ENCODE measurements around the gene LTB4R. TPM values are rescaled to one million over a fixed set of nuclear protein-coding genes. Genes with fewer than 3 reads are reported as not detected.
A peak's percentile ranks its signal among the peaks of the same experiment; 100 is the strongest.

Gene LTB4R
- total and polyA plus RNA-seq, 9 of the 15 experiments (the other 6 are each of a cell fraction or from before 2014, with no cell fraction given): 0.38 to 10.5 (median 2.8) TPM

GRCh38 chr14:24339284-24340151 lies 28.2 kb downstream of the LTB4R start, which contains the start of gene RIPK3:
RIPK3 (minus strand) TSS chr14:24339991; CDS start chr14:24339826, 165 bp downstream.
- H3K27ac ChIP-seq (ENCODE audit: extremely low read depth, low read depth, low read length): no peak within 1 kb of the TSS

More at GRCh38 chr14:24339284-24340151, 28.2 kb downstream of the LTB4R start, which contains the start of gene RIPK3:
- TF ChIP-seq KLF13 (tag; IDR thresholded peaks at IDR 0.05; ENCODE audit: borderline replicate concordance, low read depth) (no peak), ZBTB33 (CRISPR knock-in tag; IDR thresholded peaks at IDR 0.05) (0 out of 2 replicates have a peak, but pooled peaks have one; percentile 15)
- Histone ChIP-seq H3K4me3 (no peak within 1 kb of the TSS), H4K20me1 (replicated peaks; ENCODE audit: control insufficient read depth, insufficient read depth, low read length) (no peaks in the 10 kb centered on the region), H3K9me1 (ENCODE audit: control insufficient read depth, insufficient read depth, low read length) (no peaks in the 10 kb centered on the region), H2AFZ (ENCODE audit: low read depth, low read length) (peak within 1 kb of the TSS; percentile 40; the same call in 1 of the 2 replicates), H3K9ac (ENCODE audit: insufficient read depth in 1 of 2, low read depth in 2 of 2, low read length in 2 of 2) (peak within 1 kb of the TSS in 1 of 2 experiments; percentile 5; a peak in 1 of 4 replicates), H3K27me3 (ENCODE audit: control insufficient read depth in 2 of 2, insufficient read depth in 2 of 2, low read length in 2 of 2) (peaks cover 0 to 9% of the 10 kb centered on the region in 2 experiments; a peak in 1 of 5 replicates), H3K4me1 (replicated peaks in 1 of 2; ENCODE audit: control insufficient read depth in 2 of 2, insufficient read depth in 2 of 2, low read length in 2 of 2) (peaks cover 5 to 18% of the 10 kb centered on the region in 2 experiments; a peak in 3 of 5 replicates), H3K36me3 (ENCODE audit: control insufficient read depth, insufficient read depth, low read length) (no peaks in the 10 kb centered on the region), H3K9me3 (replicated peaks; ENCODE audit: control insufficient read depth, insufficient read depth, low read depth, low read length) (no peaks in the 10 kb centered on the region), H3K79me2 (ENCODE audit: control insufficient read depth, insufficient read depth, low read length) (no peaks in the 10 kb centered on the region), H3K4me2 (ENCODE audit: insufficient read depth, low read length) (no peak within 1 kb of the TSS; the same call in 1 of the 2 replicates)
- WGBS (ENCODE audit: insufficient coverage, low coverage, missing lambda C conversion rate): 53% methylated on average over 18 of the region's 51 CpGs
- intact Hi-C loops (cut with micrococcal nuclease) (no loop called here), in situ Hi-C loops (cut with MboI) (loop anchor here (25.0 kb wide), 1 partner anchor 348 kb away; no protein-coding TSS in a partner anchor)
- BruUV-seq (replicated peaks): no TSS peak
- 0 out of 3 replicates have a peak, but pooled peaks have one; percentile 20 for ATAC-seq
- FAIRE-seq: no peak
- POLR2A ChIA-PET: interaction anchor here (0.9 to 1.0 kb wide), 2 partner anchors 27 to 79 kb away, joined by 3 to 4 read pairs; no protein-coding TSS in a partner anchor
- DNase-seq (ENCODE audit: extremely low read depth in 1 of 4, low spot score in 3 of 4): no peak
- CTCF ChIA-PET (ENCODE audit: low intra/inter-chr PET ratio): no interaction called here

All from K562 (cell line).